ENCODE results near the gene SEC61A2.

DNA sequence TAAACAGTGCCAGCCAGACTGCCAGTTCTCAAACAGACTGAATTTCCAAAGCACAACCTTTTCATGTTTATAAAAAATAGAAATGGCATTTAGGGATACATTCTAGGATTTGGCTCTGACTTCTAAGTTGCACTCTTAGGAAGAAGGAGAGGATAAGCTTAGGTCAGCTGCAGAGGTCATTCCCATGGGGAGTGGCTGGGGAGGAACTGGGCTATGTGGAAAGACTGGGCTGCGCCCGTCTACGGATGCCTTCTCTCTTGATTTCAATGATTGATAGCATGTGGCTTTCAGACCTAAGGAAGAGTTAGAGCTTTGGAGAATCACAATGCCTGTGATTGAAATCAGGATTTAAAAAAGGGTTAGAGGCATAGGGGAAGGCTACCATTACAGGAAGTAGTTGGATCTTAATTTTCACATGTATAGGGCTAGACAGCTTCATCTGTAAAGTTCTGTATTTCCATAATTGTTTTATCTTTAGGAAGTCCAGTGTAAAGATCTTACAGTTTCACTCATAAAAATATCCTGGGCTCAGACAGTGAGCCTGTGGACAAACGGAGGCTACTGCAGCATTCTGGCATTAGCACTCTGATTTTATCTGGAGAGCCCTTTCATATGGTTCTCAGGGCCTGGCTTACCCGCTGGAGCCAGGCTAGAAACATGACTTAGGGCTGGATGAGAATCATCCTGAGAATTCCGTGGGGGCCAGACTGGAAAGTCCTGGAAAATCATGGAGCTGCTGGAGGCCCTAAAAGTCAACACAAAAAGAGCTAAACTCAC is 36.7 kb downstream of the SEC61A2 start:
- TF ChIP-seq HDAC2 (IDR thresholded peaks at IDR 0.05; ENCODE audit: borderline replicate concordance in 1 of 2, low read depth in 2 of 2, low read length in 2 of 2) = no peak
- no peak for TF ChIP-seq SP1 (IDR thresholded peaks at IDR 0.05; ENCODE audit: low read depth, low read length)
- TF ChIP-seq, protein P1, sequence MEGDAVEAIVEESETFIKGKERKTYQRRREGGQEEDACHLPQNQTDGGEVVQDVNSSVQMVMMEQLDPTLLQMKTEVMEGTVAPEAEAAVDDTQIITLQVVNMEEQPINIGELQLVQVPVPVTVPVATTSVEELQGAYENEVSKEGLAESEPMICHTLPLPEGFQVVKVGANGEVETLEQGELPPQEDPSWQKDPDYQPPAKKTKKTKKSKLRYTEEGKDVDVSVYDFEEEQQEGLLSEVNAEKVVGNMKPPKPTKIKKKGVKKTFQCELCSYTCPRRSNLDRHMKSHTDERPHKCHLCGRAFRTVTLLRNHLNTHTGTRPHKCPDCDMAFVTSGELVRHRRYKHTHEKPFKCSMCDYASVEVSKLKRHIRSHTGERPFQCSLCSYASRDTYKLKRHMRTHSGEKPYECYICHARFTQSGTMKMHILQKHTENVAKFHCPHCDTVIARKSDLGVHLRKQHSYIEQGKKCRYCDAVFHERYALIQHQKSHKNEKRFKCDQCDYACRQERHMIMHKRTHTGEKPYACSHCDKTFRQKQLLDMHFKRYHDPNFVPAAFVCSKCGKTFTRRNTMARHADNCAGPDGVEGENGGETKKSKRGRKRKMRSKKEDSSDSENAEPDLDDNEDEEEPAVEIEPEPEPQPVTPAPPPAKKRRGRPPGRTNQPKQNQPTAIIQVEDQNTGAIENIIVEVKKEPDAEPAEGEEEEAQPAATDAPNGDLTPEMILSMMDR (IDR thresholded peaks at IDR 0.05; ENCODE audit: control extremely low read depth in 1 of 3, insufficient read depth in 1 of 3, low read depth in 1 of 3, low read length in 3 of 3) = no peak
- TF ChIP-seq, protein P2, sequence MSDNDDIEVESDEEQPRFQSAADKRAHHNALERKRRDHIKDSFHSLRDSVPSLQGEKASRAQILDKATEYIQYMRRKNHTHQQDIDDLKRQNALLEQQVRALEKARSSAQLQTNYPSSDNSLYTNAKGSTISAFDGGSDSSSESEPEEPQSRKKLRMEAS (IDR thresholded peaks at IDR 0.05) = no peak
- TF ChIP-seq EGR1 (IDR thresholded peaks at IDR 0.05; ENCODE audit: borderline replicate concordance, low read depth, low read length) = no peak
- TF ChIP-seq, protein P3, sequence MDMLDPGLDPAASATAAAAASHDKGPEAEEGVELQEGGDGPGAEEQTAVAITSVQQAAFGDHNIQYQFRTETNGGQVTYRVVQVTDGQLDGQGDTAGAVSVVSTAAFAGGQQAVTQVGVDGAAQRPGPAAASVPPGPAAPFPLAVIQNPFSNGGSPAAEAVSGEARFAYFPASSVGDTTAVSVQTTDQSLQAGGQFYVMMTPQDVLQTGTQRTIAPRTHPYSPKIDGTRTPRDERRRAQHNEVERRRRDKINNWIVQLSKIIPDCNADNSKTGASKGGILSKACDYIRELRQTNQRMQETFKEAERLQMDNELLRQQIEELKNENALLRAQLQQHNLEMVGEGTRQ (IDR thresholded peaks at IDR 0.05; ENCODE audit: low read length) = no peak
- TF ChIP-seq CREB1 (IDR thresholded peaks at IDR 0.05) = no peak
- TF ChIP-seq CHD2 (IDR thresholded peaks at IDR 0.05; ENCODE audit: low read length) = no peak
- TF ChIP-seq RNF2 (IDR thresholded peaks at IDR 0.05; ENCODE audit: borderline replicate concordance, low read depth, low read length, missing control alignments, poor library complexity, severe bottlenecking) = no peak

Measured in H1 (cell line).